ENCODE data around the gene SMIM32.

SMIM32 gene

GRCh38 chr5:136192526-136193321, at the start of gene SMIM32:
SMIM32 (minus strand) TSS chr5:136193162; CDS start chr5:136192524, 638 bp downstream.
- peak; percentile 10 for DNase-seq

GRCh38 chr5:136242611-136243010, 49.6 kb upstream of the SMIM32 start:
- no peak for DNase-seq

- no peak for DNase-seq
Measured at GRCh38 chr5:136242136-136242535, 49.2 kb upstream of the SMIM32 start.

GRCh38 chr5:136240894-136241293, 47.9 kb upstream of the SMIM32 start:
- DNase-seq, result no peak

- DNase-seq, result no peak
Measured at GRCh38 chr5:136236479-136237083, 43.6 kb upstream of the SMIM32 start.

DNA sequence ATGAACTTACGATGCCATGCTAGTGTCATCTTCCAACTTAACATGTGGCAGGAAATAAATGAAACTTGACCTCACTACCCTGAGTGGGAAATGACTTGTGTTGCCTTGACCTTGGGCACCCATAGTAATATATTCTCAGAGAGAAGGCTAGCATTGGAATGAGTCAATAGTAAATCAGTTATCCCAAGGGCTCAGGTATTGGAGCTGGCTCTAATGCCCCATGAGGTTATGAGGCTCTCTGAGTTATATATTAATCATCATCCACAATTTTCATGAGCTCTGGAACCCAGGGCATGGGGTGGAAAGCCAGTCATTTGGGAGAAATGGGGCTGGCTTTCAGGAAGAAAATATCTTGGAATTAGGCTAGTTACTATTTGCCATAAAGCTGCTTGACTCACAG, 42.4 kb upstream of the SMIM32 start:
- DNase-seq, result peak; percentile 20

GRCh38 chr5:136232316-136232715, 39.4 kb upstream of the SMIM32 start:
- no peak for DNase-seq

- no peak for DNase-seq
Measured at GRCh38 chr5:136230176-136230575, 37.2 kb upstream of the SMIM32 start.

- no peak for DNase-seq
Measured at GRCh38 chr5:136228136-136228757, 35.3 kb upstream of the SMIM32 start.

- DNase-seq, result no peak
Measured at GRCh38 chr5:136226401-136226800, 33.4 kb upstream of the SMIM32 start.

DNA sequence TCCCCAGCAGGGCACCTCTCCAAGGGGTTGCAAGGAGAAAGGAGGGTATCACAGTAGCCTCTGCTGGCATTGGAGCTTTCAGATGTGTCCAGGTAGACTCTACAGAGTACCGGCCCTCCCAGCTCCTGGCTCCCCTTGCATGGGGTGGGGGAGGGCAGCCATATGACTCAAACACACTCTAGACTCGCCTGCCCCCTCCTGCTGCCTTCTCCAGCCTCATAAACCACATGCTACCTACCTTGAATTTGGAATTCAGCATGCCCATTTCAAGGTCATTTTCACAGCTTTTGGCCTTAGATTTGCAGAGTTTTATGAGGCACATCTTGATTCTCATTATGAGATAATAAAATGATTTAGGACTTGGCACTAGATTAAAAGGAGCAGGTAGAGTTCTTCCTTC, 32.8 kb upstream of the SMIM32 start:
- no peak for DNase-seq

DNA sequence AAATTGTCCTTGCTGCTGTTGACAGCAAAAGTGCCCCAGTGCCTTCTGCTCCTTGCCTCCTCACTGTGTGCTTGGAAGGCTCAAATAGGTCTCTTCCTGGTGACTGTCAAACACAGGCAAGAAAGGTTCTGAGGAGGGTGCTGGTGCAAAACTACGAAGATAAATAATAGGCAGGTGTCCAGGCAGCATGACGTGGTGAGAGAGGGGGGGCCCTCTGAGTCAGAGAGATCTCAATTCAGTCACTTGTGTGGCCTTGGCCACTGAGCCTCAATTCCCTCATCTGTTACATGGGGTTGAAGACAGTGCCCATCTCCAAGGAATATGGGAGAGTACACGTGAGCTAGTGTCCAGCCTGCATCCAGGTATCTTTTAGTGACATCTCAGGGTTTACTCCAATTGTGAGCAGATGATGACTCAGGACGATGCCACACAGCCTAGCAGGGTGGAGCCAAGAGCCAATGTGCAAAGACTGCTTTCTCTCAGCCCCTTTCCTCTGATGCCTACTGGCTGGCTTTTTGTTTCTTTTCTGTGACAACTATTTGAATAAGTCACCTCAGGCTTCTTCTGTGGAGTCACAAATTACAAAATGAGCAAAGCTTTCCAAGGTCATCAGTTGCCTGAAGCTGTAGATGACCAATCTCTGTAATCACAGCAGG, 29.7 kb upstream of the SMIM32 start:
- DNase-seq, result no peak

- DNase-seq, result no peak
Measured at GRCh38 chr5:136221340-136221739, 28.4 kb upstream of the SMIM32 start.

DNA sequence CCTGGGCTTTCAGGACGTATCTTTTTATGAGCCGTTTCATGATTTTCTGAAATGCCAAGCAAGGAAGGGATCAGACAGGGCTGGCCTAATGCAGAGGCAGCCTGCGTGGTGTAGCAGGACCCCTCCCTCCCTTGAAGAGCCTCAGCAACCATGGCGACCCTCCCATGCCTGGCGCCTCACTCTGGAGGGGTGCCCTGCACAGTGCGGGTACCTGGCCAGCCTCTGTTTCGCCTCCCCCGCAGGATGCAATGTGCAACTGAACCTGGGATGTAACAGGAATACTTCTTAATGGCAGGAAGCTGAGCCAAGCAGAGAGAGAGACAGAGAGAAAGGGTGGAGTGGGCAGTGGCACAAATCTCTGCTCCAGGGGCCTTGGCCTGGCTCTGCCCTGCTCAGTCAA, 23.3 kb upstream of the SMIM32 start:
- DNase-seq, result no peak

DNA sequence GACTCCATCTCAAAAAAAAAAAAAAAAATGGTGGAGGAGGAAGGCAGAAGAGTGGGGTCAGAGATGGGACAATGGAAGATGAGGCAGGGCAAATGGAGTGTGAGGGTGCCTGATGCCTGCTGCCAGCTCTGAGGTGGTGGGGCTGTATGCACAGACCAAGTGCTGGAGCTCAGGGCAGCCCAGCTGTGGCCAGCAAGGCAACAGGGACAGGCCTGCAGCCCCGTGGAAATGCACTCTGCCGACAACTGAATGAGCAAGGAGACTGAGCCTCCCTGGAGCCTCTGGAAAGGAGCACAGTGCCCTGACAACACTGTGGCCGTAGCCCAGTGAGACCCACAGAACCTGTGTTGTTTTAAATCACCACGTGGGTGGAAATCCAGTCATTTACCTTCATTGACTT, 22.9 kb upstream of the SMIM32 start:
- DNase-seq, result no peak

GRCh38 chr5:136213919-136214493, 21.0 kb upstream of the SMIM32 start:
- DNase-seq, result no peak

DNA sequence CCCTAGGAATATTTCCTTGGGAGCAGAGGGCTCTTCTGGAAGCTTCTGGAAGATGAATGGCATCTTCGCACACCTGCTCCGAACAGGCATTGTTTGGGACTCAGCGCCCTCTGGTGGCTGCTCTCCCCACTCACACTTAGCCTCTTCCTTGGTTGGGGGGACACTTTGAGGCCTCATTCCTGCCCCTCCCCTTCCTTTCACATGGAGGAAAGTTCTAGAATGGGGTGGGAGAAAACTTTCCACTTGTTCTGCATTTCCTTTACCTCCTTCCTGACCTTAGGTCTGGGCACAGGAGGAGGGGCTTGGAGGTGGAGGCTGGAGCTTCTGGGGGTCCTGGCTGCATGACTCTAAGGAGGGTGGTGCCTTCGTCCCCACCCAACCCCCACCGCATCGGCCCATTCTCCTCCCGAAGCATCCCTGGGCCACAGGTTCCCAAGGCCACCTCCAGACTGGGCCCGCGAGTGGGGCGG, 19.3 kb upstream of the SMIM32 start:
- peak; percentile 29 for DNase-seq

GRCh38 chr5:136211282-136212040, 18.5 kb upstream of the SMIM32 start:
- no peak for DNase-seq

DNA sequence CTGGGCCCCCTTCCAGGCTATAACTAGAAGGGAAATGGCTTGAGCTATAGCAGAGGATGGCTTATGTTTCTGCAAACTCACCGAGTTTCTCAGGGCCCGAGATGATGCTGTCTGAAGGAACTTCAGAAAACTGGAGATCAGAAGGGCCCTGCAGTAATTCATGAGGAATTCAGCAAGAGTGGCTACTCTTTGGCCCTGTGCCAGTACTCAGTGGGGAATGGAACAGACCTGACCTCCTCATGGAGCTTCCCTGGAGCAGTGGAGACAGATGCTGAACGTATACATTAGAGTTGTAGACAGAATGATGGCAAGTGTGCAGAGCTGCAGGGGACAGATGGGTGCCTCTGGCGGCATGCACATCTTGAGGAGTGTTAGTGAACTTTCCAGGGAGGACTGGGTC, 17.3 kb upstream of the SMIM32 start:
- peak; percentile 20 for DNase-seq

GRCh38 chr5:136209346-136209910, 16.5 kb upstream of the SMIM32 start:
- DNase-seq, result no peak

- DNase-seq, result no peak
Measured at GRCh38 chr5:136208916-136209315, 16.0 kb upstream of the SMIM32 start.

- DNase-seq, result no peak
Measured at GRCh38 chr5:136207631-136208030, 14.7 kb upstream of the SMIM32 start.

All from fibroblast of skin of right quadriceps (primary cell).